ENCODE measurements around the gene SLC44A5.
"Not testable (repeated sequence)": the region's sequence is repeated elsewhere in the genome, so short reads cannot be mapped to it uniquely, and the experiment has no call there.

GRCh38 chr1:75593457-75593856 lies 17.5 kb downstream of the SLC44A5 start:
- not testable (repeated sequence) for TF ChIP-seq POLR2AphosphoS5 (IDR thresholded peaks at IDR 0.05; ENCODE audit: low read depth, low read length); CTCF (IDR thresholded peaks at IDR 0.05); REST (IDR thresholded peaks at IDR 0.05; ENCODE audit: insufficient read depth in 1 of 2, low read depth in 2 of 2, low read length in 1 of 2)

Data from Panc1 (cell line).